Esophagus muscularis mucosa (tissue), 3 donors: ENCODE measurements around the gene FKRP.

Experiments
- POLR2A ChIP-seq: fragments of 450-650 bp; IDR thresholded peaks from one replicate; pipeline ENCODE4 v1.6.1; 2017; ENCODE audit warnings: antibody characterized with exemption, moderate library complexity, mild to moderate bottlenecking, low read depth
- TF ChIP-seq, protein P1 (sequence below), 3 experiments: fragments of 200-600 bp in 2 of 3; fragments of 450-650 bp in 1 of 3; sonication (generic) in 2 of 3; IDR thresholded peaks; one replicate each; pipeline ENCODE4 v1.5.1; 2017 to 2019; ENCODE audit warnings: antibody characterized with exemption in 3 of 3, mild to moderate bottlenecking in 2 of 3, moderate library complexity in 1 of 3

DNA sequence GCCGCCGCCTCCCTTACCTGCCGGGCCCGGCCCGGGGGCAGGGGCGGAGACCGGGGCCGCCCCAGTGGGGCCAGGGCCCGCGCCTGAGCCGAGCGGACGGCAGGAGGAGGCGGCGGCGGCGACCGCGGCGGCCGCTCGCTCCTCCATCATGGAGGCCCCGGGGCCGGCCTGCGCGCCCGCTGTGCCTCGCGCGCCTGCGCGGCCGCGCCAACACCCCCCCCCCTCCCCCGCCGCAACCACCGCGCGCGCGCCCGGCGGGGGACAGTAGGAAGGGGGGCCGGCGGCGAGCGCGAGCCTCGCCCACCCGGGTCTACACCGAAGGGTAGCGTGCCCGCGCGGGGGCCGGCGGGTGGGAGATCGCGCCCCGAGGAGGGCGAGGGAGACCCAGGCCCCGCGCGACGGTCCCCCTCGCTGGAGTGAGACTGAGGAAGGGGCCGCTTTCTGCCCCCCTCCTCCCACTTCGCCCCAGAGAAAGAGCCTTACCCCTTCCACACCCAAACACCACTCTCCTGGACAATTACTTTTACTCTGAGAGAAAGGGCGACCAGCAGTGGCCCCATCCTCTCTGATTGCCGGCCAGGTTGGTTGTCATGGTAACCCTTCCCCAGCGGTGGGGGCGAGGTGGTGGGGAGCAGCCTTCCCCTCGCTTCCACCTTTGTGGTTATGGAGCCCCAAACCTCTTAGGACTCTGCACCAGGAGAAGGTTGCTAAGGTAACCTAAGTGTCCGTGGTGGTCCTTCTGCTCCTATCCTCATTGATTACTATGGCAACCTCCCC, 612 bp downstream of the FKRP start, which contains the start of gene STRN4:
- TF ChIP-seq, protein P1, sequence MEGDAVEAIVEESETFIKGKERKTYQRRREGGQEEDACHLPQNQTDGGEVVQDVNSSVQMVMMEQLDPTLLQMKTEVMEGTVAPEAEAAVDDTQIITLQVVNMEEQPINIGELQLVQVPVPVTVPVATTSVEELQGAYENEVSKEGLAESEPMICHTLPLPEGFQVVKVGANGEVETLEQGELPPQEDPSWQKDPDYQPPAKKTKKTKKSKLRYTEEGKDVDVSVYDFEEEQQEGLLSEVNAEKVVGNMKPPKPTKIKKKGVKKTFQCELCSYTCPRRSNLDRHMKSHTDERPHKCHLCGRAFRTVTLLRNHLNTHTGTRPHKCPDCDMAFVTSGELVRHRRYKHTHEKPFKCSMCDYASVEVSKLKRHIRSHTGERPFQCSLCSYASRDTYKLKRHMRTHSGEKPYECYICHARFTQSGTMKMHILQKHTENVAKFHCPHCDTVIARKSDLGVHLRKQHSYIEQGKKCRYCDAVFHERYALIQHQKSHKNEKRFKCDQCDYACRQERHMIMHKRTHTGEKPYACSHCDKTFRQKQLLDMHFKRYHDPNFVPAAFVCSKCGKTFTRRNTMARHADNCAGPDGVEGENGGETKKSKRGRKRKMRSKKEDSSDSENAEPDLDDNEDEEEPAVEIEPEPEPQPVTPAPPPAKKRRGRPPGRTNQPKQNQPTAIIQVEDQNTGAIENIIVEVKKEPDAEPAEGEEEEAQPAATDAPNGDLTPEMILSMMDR (IDR thresholded peaks at IDR 0.05): no peak
- no peak for TF ChIP-seq POLR2A
